Neuron (in vitro differentiated cells): ENCODE measurements around the gene C2orf74.
"Not testable (repeated sequence)": the region's sequence is repeated elsewhere in the genome, so short reads cannot be mapped to it uniquely, and the experiment has no call there.

ENCODE experiments used
- H2AFZ ChIP-seq: one replicate; pipeline ENCODE4 v1.6.1; 2013; ENCODE audit warnings: low read depth, mild to moderate bottlenecking, inconsistent platforms, low read length, moderate library complexity
- H3K27me3 ChIP-seq: one replicate; pipeline ENCODE4 v1.6.1; 2013; ENCODE audit warnings: low read length; ENCODE audit not compliant: insufficient read depth
- H3K36me3 ChIP-seq: one replicate; pipeline ENCODE4 v1.6.1; 2013; ENCODE audit warnings: low read length; ENCODE audit not compliant: insufficient read depth
- H3K4me1 ChIP-seq: one replicate; pipeline ENCODE4 v1.6.1; 2013; ENCODE audit warnings: low read length; ENCODE audit not compliant: insufficient read depth
- H3K4me3 ChIP-seq: 2 replicates; pipeline ENCODE4 v1.5.1; 2013; ENCODE audit warnings: mild to moderate bottlenecking, low read length, moderate library complexity
- H3K9me3 ChIP-seq: one replicate; pipeline ENCODE4 v1.6.1; 2013; ENCODE audit warnings: low read length

Gene C2orf74

GRCh38 chr2:61161888-61162287, at the start of gene C2orf74:
C2orf74 (plus strand) TSS chr2:61162188; CDS start chr2:61162515, 327 bp downstream.
- Histone ChIP-seq H3K4me3 (no peak within 1 kb of the TSS), H3K9me3 (peaks cover 9% of the 10 kb centered on the region), H3K27me3 (no peaks in the 10 kb centered on the region), H3K4me1 (no peaks in the 10 kb centered on the region), H3K36me3 (peaks cover 43% of the 10 kb centered on the region), H2AFZ (no peak within 1 kb of the TSS)

DNA sequence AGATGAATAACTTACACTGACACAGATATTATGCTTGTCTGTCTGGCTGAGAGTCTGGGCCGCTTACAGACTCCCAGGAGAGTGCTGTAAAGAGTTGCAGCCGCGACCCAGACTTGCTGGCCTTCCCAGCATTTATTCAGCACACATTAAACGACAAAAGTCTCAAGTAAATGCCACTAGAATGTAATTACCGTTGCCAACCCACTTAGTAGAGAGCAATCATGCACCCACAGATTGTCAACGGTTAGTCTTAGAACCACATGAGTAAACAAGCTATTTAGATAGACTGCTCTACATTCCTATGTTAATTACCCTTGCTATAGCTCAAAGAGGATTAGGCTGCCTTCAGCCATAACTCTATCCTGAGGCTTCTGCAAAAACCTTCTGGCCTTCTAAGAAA, 47.8 kb upstream of the C2orf74 start:
- H2AFZ ChIP-seq, result no peak overlapping the region
- H3K4me1 ChIP-seq, result no peaks in the 10 kb centered on the region
- H3K9me3 ChIP-seq, result peaks cover 12% of the 10 kb centered on the region
- H3K4me3 ChIP-seq, result no peak overlapping the region
- H3K36me3 ChIP-seq, result peaks cover 71% of the 10 kb centered on the region
- H3K27me3 ChIP-seq, result no peaks in the 10 kb centered on the region

- Histone ChIP-seq H3K9me3 (peaks cover 9% of the 10 kb centered on the region), H3K4me1 (no peaks in the 10 kb centered on the region), H3K36me3 (peaks cover 70% of the 10 kb centered on the region), H3K27me3 (no peaks in the 10 kb centered on the region), H3K4me3 (no peak overlapping the region), H2AFZ (no peak overlapping the region)
Observed at GRCh38 chr2:61116302-61116701, 45.7 kb upstream of the C2orf74 start.

- H3K36me3 ChIP-seq, result peaks cover 74% of the 10 kb centered on the region
- no peaks in the 10 kb centered on the region for H3K27me3 ChIP-seq
- no peak overlapping the region for H3K4me3 ChIP-seq
- H3K4me1 ChIP-seq, result no peaks in the 10 kb centered on the region
- peaks cover 5% of the 10 kb centered on the region for H3K9me3 ChIP-seq
- H2AFZ ChIP-seq, result no peak overlapping the region
Observed at GRCh38 chr2:61117534-61117933, 44.5 kb upstream of the C2orf74 start.

DNA sequence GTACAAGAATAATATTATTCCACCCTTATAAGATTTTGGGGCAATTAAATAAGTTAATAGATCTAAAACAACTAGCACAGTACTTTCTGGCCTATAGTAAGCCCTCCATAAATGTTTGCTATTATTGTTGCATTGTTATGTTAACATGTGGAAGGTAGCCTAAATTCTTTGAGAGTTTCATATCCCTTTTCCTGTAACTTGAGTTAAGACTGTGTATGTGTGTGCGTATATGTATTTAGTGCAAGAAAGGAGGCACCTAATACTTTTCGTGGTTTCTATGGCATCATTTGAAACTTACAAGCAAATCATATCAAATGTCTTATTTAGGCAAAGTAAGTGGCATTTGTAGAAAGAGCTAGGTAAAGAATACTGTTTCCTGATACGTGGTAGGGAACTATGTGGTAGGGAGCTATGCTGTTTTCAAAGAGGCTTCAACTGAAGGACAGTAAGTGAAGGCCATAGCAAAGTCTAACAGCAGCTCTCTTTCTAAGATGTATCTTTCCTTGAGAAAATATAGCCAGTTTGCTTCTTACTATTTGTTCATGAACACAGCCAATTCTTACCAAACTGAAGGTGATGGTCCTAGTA, 36.8 kb upstream of the C2orf74 start:
- Histone ChIP-seq H3K4me3 (no peak overlapping the region), H2AFZ (no peak overlapping the region), H3K36me3 (peaks cover 24% of the 10 kb centered on the region), H3K27me3 (no peaks in the 10 kb centered on the region), H3K9me3 (peaks cover 8% of the 10 kb centered on the region), H3K4me1 (no peaks in the 10 kb centered on the region)

DNA sequence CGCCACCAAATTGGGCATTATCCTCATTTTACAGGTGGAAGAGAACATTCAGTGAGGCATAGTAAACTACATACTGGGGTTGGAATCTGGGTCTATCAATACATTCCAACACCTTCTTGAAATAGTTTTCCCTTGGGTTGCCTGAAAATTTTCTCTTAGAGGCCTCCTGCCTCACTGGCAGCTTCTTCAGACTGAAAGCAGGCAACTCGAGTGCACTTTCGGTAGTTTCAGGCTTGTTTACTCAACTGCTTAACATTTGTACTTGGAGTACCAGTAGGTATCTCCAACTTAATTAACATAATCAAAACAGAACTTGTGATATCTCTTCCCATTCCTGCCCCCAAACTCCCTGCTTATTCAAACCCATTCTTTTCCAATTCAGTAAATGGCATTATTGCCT, 36.2 kb upstream of the C2orf74 start:
- H3K4me1 ChIP-seq, result no peaks in the 10 kb centered on the region
- H3K9me3 ChIP-seq, result peaks cover 8% of the 10 kb centered on the region
- H3K4me3 ChIP-seq, result no peak overlapping the region
- H3K27me3 ChIP-seq, result no peaks in the 10 kb centered on the region
- no peak overlapping the region for H2AFZ ChIP-seq
- peaks cover 19% of the 10 kb centered on the region for H3K36me3 ChIP-seq

DNA sequence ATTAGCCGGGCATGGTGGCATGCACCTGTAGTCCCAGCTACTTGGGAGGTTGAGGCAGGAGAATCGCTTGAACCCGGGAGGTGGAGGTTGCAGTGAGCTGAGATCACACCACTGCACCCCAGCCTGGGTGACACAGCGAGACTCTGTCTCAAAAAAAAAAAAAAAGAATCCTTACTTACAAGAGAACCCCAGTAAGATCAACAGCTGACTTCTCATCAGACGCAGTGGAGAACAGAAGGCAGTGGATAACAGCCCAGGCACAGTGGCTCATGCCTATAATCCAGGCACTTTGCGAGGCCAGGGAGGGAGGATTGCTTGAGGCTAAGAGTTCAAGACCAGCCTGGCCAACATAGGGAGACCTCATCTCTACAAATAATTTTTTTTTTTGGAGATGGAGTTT, 33.9 kb upstream of the C2orf74 start:
- not testable (repeated sequence) for H2AFZ ChIP-seq, H3K9me3 ChIP-seq, H3K27me3 ChIP-seq, H3K4me1 ChIP-seq, H3K36me3 ChIP-seq, H3K4me3 ChIP-seq

DNA sequence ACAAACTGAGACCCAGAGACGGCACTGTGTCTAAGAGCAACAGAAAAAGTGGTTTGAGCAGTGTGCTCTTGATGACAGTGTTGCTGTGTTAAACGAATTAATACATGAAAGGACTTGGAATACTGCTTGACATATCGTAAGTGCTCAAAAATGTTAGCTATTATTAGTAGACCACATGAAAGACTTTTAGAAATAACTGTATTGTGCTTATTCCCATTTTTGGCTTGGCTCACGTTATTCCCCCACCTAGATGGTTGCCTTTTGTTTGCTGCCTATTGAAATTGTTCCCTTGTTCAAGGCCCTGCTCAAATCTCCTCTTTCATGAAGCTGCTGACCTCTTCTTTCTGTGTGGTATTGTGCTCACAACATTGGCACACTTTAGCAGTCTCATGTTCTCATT, 27.8 kb upstream of the C2orf74 start:
- Histone ChIP-seq H3K4me3 (no peak overlapping the region), H3K36me3 (no peaks in the 10 kb centered on the region), H2AFZ (no peak overlapping the region), H3K9me3 (no peaks in the 10 kb centered on the region), H3K27me3 (no peaks in the 10 kb centered on the region), H3K4me1 (peaks cover 3% of the 10 kb centered on the region)

DNA sequence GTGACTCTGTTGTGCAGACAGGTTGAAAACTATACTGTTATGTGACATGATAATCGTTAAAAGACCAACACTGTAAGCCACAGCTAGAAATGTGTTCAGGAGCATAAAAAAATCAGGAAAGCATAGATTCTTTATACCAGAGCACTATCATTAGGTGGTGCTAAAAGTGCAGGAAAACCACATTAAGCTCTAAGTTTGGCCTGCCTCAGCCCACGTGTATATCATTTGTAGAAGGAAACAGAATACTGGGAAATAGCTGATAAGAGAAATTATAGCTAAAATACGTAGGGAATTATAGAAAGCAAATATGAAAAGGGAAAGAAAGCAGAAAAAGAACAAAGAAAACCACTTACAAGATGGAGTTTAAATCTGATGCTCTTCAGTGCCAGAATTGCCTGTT, 26.5 kb upstream of the C2orf74 start:
- Histone ChIP-seq H2AFZ (no peak overlapping the region), H3K36me3 (no peaks in the 10 kb centered on the region), H3K4me1 (peaks cover 3% of the 10 kb centered on the region), H3K4me3 (no peak overlapping the region), H3K27me3 (no peaks in the 10 kb centered on the region), H3K9me3 (no peaks in the 10 kb centered on the region)

- no peak overlapping the region for H2AFZ ChIP-seq
- H3K4me1 ChIP-seq, result peaks cover 3% of the 10 kb centered on the region
- no peak overlapping the region for H3K4me3 ChIP-seq
- H3K9me3 ChIP-seq, result no peaks in the 10 kb centered on the region
- no peaks in the 10 kb centered on the region for H3K27me3 ChIP-seq
- no peaks in the 10 kb centered on the region for H3K36me3 ChIP-seq
Observed at GRCh38 chr2:61138859-61139258, 23.1 kb upstream of the C2orf74 start.

DNA sequence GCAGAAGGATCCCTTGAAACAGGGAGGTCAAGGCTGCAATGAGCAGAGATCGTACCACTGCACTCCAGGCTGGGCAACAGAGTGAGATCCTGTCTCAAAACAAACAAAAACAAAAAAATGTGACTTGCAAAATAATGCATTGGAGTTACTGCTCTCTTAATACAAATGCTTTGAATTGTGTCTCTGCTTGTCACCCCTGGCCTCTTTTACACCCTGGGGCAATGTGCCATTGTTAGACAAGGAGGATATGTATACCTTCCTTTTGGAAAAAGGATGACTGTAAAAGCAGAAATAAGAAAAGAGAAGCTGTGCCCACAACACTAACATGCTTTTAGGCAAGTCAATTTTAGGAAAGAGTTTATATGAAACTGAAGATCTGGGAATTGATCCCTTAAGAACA, 20.8 kb upstream of the C2orf74 start:
- Histone ChIP-seq H3K27me3 (no peaks in the 10 kb centered on the region), H2AFZ (no peak overlapping the region), H3K4me1 (no peaks in the 10 kb centered on the region), H3K36me3 (no peaks in the 10 kb centered on the region), H3K9me3 (no peaks in the 10 kb centered on the region), H3K4me3 (no peak overlapping the region)

DNA sequence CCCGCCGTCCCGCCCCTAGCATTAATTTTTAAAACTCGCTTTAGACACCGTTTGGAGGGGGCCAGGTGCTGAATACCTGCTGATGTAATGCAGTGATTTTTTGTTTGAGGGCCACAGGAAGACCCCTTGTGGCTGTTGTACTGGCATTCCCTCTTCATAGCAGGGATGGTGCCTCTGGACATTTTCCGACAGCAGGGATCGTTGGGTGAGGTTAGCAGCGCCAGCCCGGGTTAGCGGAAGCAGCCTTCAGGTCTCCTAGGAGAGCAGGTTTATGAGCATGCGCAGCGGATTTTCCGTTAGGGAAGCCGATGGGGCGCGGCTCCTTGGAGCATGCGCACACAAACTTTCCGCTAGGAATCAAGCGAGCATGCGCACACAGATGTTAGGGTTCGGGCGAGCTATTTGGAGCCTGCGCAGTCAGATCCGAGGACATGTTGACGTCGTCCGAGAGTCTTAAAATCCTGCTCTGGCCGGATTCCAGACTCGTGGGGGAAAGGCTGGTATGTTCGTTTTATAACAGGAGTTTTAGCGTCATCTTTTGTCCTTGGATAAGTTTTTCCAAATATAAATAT, 17.2 kb upstream of the C2orf74 start:
- H3K4me3 ChIP-seq, result peak overlapping the region; percentile 52
- H3K27me3 ChIP-seq, result no peaks in the 10 kb centered on the region
- peaks cover 5% of the 10 kb centered on the region for H3K36me3 ChIP-seq
- no peaks in the 10 kb centered on the region for H3K9me3 ChIP-seq
- no peaks in the 10 kb centered on the region for H3K4me1 ChIP-seq
- H2AFZ ChIP-seq, result no peak overlapping the region

- Histone ChIP-seq H3K9me3 (peaks cover 3% of the 10 kb centered on the region), H3K27me3 (no peaks in the 10 kb centered on the region), H3K4me3 (peak overlapping the region; percentile 52)
Observed at GRCh38 chr2:61145990-61146389, 16.0 kb upstream of the C2orf74 start.

DNA sequence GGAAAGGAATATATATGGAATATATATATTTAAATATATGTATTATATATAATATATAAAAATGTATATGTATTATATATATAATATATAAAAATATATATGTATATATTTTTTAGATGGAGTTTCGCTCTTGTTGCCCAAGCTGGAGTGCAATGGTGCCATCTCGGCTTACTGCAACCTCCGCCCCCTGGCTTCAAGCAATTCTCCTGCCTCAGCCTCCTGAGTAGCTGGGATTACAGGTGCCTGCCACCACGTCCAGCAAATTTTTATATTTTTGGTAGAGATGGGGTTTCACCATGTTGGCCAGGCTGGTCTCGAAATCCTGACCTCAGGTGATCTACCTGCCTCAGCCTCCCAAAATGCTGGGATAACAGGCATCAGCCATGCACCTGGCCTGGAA, 13.9 kb upstream of the C2orf74 start:
- H3K36me3 ChIP-seq, result peaks cover 12% of the 10 kb centered on the region
- not testable (repeated sequence) for H3K4me3 ChIP-seq, H3K4me1 ChIP-seq, H2AFZ ChIP-seq, H3K9me3 ChIP-seq, H3K27me3 ChIP-seq

More at GRCh38 chr2:61145990-61146389, 16.0 kb upstream of the C2orf74 start:
- peaks cover 9% of the 10 kb centered on the region for H3K36me3 ChIP-seq
- H3K4me1 ChIP-seq, result no peaks in the 10 kb centered on the region
- H2AFZ ChIP-seq, result no peak overlapping the region
